GM12875 (cell line): Measurements from ENCODE around the gene CUEDC1.

Source experiments
- H3K4me3 ChIP-seq: one replicate; pipeline ENCODE4 v1.5.1; 2011; ENCODE audit warnings: low read depth, low read length, control low read depth
- CTCF ChIP-seq: IDR thresholded peaks from 2 replicates; pipeline ENCODE4 v1.5.1; 2011; ENCODE audit warnings: low read depth, mild to moderate bottlenecking, control low read depth, inconsistent platforms, low read length, moderate library complexity, borderline replicate concordance; ENCODE audit not compliant: insufficient read depth

Gene CUEDC1

DNA sequence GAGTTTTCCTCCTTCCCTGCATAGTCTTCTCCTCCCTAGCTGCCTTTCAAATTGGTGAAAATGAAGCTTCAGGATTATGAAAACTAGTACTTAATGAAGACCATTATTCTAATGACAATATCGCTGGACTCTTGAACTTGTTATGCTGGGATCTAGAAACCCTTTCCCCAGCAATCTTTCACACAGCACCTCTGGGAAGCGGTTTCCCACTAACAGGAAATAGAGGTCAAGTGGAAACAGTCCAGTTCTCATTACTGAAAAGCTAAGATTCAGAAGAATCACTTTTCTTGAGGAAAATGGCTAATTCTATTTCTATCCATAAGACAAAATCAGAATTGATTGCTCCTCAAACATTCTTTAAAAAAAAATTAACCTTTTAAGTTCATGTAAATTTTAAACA lies 34.8 kb upstream of the CUEDC1 start:
- no peak for TF ChIP-seq CTCF
- H3K4me3 ChIP-seq: no peak overlapping the region

DNA sequence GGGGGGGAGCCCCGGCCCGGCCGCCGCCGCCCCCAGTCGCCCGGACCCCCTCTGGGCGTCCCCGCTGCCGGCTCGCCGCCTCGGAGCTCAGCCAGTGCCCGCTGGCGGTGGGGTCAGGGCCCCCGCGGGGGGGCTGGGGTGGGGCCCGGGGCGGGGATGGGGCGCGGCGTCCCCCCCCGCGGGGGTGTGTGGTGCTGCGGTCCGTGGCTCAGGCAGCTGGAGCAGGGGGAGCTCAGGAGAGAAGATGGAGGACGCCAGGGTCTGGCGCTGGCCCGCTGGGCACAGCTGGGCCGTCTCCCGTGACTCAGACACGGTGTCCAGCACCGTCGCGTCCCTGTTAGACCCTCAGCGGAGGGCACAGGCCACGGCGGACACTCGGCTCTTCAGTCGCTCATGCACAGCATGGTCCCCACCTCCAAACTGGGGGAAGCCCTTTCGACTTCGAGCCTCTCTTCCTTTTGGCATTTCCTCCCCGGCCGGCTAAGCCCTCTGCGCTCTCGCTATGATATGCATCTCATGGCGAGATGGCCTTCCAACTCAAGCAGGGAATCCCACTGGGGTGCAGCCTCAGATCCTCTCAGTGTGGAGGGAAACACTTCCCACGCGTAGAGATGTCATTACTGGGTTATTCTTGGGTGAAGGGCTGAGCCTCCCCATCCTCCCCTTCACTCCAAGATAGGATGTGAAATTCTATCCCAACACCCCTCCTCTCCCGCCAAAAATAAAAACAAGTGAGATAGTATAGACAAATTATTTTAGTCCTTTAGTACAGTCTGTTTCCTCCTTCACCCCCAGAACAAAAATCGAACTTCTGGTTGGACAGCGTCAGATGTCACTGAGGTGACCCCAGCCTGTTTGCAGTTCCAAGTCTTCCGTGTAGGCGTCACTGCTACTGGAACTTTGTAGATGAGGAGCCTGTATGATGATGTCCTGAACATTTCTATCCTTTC lies 33.4 kb upstream of the CUEDC1 start:
- TF ChIP-seq CTCF: no peak
- H3K4me3 ChIP-seq: peak overlapping the region; percentile 86

DNA sequence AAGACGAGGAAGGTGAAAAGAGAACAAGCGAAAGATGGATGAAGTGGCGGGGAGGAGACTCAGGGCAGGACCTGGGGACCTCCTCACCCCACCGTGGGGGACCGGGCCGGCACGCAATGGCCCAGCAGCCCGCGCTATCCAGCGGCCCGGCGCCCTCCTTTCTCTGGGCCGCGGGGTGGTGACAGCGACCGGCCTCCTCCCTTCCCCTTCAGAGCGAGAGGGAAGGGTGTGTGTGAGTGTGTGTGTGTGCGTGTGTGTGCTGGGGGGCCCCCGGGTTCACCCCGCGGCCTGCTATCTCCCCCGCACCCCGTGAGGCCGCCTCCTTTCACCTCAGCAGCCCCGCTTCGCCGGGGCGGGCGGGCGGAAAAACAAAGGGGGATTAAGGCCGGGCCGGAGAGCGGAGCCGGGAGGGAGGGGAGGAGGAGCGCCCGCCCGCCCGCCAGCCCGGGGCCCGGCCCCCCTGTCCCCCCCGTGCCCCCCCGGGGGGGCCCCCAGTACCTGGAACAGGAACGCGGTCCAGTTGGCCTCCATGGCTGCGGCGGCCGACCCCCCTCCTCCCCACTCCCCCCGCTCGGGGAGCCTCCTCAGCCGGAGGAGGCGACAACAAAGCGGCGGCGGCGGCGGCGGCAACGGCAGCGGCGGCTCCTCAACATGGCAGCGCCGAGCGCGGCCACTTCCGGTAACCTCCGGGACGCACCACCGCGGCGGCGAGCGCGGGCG lies 32.5 kb upstream of the CUEDC1 start, which contains the start of gene VEZF1:
TSS of gene VEZF1 (minus strand) at position 674 of the 720 bp plus-strand sequence. CDS start at position 531, 143 bp downstream.
- peak within 1 kb of the TSS; percentile 86 for H3K4me3 ChIP-seq
- no peak for TF ChIP-seq CTCF

DNA sequence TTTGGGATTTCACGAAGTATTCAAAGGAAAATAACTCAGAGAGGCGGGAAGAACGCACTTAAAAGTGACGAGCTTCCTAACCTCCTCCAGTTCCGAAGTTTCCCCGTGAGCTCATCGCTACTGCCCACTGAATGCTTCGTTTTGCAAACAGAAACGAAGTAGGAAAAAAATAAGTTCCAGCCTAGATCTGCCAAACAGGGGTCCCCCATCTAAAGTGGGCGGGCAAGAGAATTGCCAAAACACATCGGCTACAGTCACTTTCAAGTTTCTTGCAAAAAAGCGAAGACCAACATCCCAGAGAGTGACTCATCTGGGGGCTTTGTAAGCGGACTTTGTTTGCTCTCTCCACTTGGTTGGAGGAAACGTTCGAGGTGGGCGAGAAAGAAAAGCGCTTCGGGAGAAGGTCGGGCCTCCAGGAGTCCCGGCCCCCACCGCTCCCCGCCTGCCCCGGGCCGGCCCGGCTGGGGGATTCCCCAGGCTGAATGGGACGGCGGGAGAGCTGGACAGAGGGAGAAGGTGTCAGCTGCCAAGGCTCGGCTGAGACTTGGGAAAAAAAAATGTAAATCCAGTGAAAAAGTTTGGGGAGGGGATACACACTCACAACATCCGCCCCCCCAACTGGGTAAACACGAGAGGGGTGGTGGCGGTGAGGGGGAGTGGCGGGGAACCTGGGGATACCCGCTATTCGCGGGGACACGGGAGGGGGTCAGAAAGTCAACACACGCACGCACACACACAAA lies 31.8 kb upstream of the CUEDC1 start:
- no peak for TF ChIP-seq CTCF
- H3K4me3 ChIP-seq: peak overlapping the region; percentile 86

DNA sequence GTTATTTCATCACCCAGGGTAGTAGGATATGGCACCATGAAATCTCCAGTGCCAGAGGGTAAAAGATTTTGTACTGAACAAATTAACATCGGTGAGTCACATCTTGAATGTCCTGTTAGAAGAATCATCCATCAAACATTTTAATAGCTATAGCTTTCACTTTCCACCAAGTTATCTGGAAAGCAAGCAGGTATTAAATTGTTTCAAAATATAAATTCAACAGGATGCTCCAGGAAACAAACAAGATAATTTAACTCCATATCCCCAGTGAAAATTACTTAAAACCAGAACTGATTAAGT lies 30.4 kb upstream of the CUEDC1 start:
- H3K4me3 ChIP-seq: no peak overlapping the region
- TF ChIP-seq CTCF: no peak

DNA sequence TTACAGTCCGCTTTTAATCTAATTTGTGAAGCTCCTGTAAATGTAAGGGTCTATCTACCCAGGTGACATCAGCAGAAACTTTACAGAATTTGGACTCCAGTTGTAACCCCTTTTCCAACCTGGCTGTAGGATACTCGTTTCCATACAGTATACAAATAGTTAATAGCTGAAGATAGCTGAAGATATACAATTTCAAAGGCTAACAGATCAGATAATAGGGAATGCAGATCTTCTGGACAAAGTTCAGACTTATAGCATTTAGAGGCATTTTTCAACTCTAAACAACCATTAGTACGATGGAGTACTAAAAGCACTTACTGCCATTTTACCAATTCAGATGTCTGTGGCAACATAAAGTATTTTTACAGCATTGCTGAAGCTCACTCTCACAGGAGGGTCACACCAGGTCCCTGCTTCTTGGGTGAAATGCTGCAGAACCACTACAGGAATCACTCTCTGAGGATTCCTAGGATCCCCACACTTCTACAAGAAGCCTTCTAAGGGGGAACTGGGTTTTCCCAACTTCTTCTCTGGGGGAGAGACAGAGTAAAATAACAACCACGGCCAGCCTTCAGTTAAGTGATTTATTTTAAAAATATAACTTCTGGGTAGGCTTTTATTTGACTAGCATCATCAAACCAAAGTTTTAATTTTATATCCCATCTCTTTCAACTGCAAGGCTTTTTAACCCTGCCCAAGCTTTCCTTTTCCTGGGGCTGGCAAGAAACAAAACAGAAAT lies 29.9 kb upstream of the CUEDC1 start:
- TF ChIP-seq CTCF: no peak
- no peak overlapping the region for H3K4me3 ChIP-seq
